Measurements from ENCODE around the gene RAB3GAP2. TPM values are rescaled to one million over a fixed set of nuclear protein-coding genes. Genes with fewer than 3 reads are reported as not detected.
"Not testable (repeated sequence)": the region's sequence is repeated elsewhere in the genome, so short reads cannot be mapped to it uniquely, and the experiment has no call there.

RAB3GAP2 gene
- total RNA-seq, 3 donors from 2014 or later, result 30.9 to 43.2 (median 42.3) TPM

- Histone ChIP-seq H3K27ac (no peak overlapping the region), H3K36me3 (peaks cover 17% of the 10 kb centered on the region), H3K27me3 (no peaks in the 10 kb centered on the region), H3K9me3 (no peaks in the 10 kb centered on the region), H3K4me1 (no peaks in the 10 kb centered on the region), H3K4me3 (no peak overlapping the region)
- TF ChIP-seq POLR2AphosphoS5 (IDR thresholded peaks at IDR 0.05), result no peak
- no peak for TF ChIP-seq CTCF (IDR thresholded peaks at IDR 0.05)
- no peak for TF ChIP-seq POLR2A (IDR thresholded peaks at IDR 0.05)
- no peak for DNase-seq (ENCODE audit: low spot score in 2 of 2)
- intact Hi-C loops (cut with DNase I; ENCODE audit: low total_unique reads), result no loop called here
Observed at GRCh38 chr1:220170836-220171526, 101.3 kb downstream of the RAB3GAP2 start.

DNA sequence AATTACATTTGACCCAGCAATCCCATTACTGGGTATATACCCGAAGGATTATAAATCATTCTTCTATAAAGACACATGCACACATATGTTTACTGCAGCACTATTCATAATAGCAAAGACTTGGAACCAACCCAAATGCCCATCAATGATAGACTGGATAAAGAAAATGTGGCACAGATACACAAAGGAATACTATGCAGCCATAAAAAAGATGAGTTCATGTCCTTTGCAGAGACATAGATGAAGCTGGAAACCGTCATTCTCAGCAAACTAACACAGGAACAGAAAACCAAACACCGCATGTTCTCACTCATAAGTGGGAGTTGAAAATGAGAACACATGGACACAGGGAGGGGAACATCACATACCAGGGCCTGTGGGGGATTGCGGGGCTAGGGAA is 102.4 kb downstream of the RAB3GAP2 start:
- intact Hi-C loops (cut with DNase I; ENCODE audit: low total_unique reads); H3K27me3 ChIP-seq: not testable (repeated sequence)
- H3K36me3 ChIP-seq, result peaks cover 18% of the 10 kb centered on the region

GRCh38 chr1:220166853-220167252 is 105.4 kb downstream of the RAB3GAP2 start:
- Histone ChIP-seq H3K4me1 (no peaks in the 10 kb centered on the region), H3K9me3 (no peaks in the 10 kb centered on the region), H3K36me3 (peaks cover 18% of the 10 kb centered on the region), H3K27ac (no peak overlapping the region), H3K27me3 (no peaks in the 10 kb centered on the region), H3K4me3 (no peak overlapping the region)
- no peak for TF ChIP-seq POLR2AphosphoS5 (IDR thresholded peaks at IDR 0.05)
- TF ChIP-seq CTCF (IDR thresholded peaks at IDR 0.05), result no peak
- no peak for TF ChIP-seq POLR2A (IDR thresholded peaks at IDR 0.05)
- intact Hi-C loops (cut with DNase I; ENCODE audit: low total_unique reads), result no loop called here
- no peak for DNase-seq (ENCODE audit: low spot score in 2 of 2)

More for the DNA sequence above, 102.4 kb downstream of the RAB3GAP2 start:
- not testable (repeated sequence) for DNase-seq (ENCODE audit: low spot score in 2 of 2); H3K9me3 ChIP-seq; H3K4me3 ChIP-seq; H3K27ac ChIP-seq; H3K4me1 ChIP-seq

- no peak for TF ChIP-seq POLR2AphosphoS5 (IDR thresholded peaks at IDR 0.05)
- TF ChIP-seq CTCF (IDR thresholded peaks at IDR 0.05), result no peak
- no peaks in the 10 kb centered on the region for H3K27me3 ChIP-seq
- intact Hi-C loops (cut with DNase I; ENCODE audit: low total_unique reads), result no loop called here
- peaks cover 18% of the 10 kb centered on the region for H3K36me3 ChIP-seq
- no peak overlapping the region for H3K27ac ChIP-seq
- no peak overlapping the region for H3K4me3 ChIP-seq
- no peak for DNase-seq (ENCODE audit: low spot score in 2 of 2)
- H3K4me1 ChIP-seq, result no peaks in the 10 kb centered on the region
- H3K9me3 ChIP-seq, result no peaks in the 10 kb centered on the region
Observed at GRCh38 chr1:220164517-220164916, 107.7 kb downstream of the RAB3GAP2 start.

GRCh38 chr1:220164116-220164515 is 108.1 kb downstream of the RAB3GAP2 start:
- no peaks in the 10 kb centered on the region for H3K9me3 ChIP-seq
- no peak overlapping the region for H3K4me3 ChIP-seq
- intact Hi-C loops (cut with DNase I; ENCODE audit: low total_unique reads), result no loop called here
- no peak for DNase-seq (ENCODE audit: low spot score in 2 of 2)
- TF ChIP-seq POLR2AphosphoS5 (IDR thresholded peaks at IDR 0.05), result no peak
- TF ChIP-seq POLR2A (IDR thresholded peaks at IDR 0.05), result no peak
- H3K36me3 ChIP-seq, result peaks cover 18% of the 10 kb centered on the region
- no peaks in the 10 kb centered on the region for H3K4me1 ChIP-seq
- no peaks in the 10 kb centered on the region for H3K27me3 ChIP-seq
- H3K27ac ChIP-seq, result no peak overlapping the region

DNA sequence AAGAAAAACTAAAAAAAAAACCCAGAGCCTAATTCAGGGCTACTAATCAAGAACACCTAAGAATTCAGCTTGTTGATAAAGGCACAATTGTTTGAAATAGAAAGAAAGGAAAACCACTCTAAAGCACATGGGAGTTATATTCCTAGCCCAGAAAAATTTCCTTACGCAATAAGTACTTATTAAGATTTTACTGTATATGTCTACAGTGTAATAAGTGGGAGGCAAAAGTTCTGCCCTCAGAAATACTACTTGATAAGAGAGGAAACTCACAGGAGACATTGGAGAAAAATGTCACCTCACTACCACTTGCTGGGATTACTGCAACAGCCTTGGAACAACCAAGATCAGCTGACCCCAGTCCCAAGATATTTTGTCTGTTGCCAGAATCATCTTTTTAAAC is 112.2 kb downstream of the RAB3GAP2 start:
- no peak for DNase-seq (ENCODE audit: low spot score in 2 of 2)
- no peak for TF ChIP-seq POLR2A (IDR thresholded peaks at IDR 0.05)
- TF ChIP-seq CTCF (IDR thresholded peaks at IDR 0.05), result no peak
- TF ChIP-seq POLR2AphosphoS5 (IDR thresholded peaks at IDR 0.05), result no peak
- no peaks in the 10 kb centered on the region for H3K9me3 ChIP-seq
- intact Hi-C loops (cut with DNase I; ENCODE audit: low total_unique reads), result no loop called here
- no peaks in the 10 kb centered on the region for H3K4me1 ChIP-seq
- H3K36me3 ChIP-seq, result no peaks in the 10 kb centered on the region
- H3K27me3 ChIP-seq, result no peaks in the 10 kb centered on the region
- no peak overlapping the region for H3K27ac ChIP-seq
- H3K4me3 ChIP-seq, result no peak overlapping the region
